Peyer's patch (tissue), 4 donors: ENCODE results near the gene L3MBTL1.

Experiments used
- POLR2A ChIP-seq, 2 donors: fragments of 450-650 bp; IDR thresholded peaks; one replicate each; pipeline ENCODE4 v1.5.1; 2017; ENCODE audit warnings: antibody characterized with exemption in 2 of 2, mild to moderate bottlenecking in 2 of 2, moderate library complexity in 2 of 2
- TF ChIP-seq, protein P1 (sequence below), 6 experiments: fragments of 450-650 bp in 4 of 6; fragments of 200-600 bp in 2 of 6; sonication (generic) in 1 of 6; IDR thresholded peaks; one replicate each; pipeline ENCODE4 v1.5.1; 2017 to 2019; ENCODE audit warnings: antibody characterized with exemption in 6 of 6, mild to moderate bottlenecking in 3 of 6, moderate library complexity in 1 of 6

DNA sequence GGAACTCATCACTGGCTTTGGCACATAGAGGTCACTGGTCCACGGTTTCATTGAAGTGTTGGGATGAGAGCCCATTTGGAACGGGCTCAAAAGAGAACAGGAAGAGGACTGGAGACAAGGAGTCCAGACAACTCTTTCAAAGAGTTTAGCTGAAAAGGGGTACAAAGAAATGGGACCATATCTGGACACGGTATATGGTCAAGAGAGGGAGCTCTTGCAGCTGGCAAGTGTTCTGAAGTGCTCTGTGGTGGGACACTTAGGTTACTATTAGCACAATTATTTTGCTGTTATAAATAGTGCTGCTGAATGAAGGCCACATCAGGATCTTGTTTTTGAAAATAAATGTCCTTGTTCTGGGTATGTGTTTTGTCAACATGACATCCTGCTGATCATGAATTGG lies 55.9 kb downstream of the L3MBTL1 start:
- TF ChIP-seq, protein P1, sequence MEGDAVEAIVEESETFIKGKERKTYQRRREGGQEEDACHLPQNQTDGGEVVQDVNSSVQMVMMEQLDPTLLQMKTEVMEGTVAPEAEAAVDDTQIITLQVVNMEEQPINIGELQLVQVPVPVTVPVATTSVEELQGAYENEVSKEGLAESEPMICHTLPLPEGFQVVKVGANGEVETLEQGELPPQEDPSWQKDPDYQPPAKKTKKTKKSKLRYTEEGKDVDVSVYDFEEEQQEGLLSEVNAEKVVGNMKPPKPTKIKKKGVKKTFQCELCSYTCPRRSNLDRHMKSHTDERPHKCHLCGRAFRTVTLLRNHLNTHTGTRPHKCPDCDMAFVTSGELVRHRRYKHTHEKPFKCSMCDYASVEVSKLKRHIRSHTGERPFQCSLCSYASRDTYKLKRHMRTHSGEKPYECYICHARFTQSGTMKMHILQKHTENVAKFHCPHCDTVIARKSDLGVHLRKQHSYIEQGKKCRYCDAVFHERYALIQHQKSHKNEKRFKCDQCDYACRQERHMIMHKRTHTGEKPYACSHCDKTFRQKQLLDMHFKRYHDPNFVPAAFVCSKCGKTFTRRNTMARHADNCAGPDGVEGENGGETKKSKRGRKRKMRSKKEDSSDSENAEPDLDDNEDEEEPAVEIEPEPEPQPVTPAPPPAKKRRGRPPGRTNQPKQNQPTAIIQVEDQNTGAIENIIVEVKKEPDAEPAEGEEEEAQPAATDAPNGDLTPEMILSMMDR (IDR thresholded peaks at IDR 0.05) = no peak
- TF ChIP-seq POLR2A (IDR thresholded peaks at IDR 0.05) = no peak
